Measurements from ENCODE around the gene DIPK1C. TPM values are rescaled to one million over a fixed set of nuclear protein-coding genes. Genes with fewer than 3 reads are reported as not detected.
"Not testable (repeated sequence)": the region's sequence is repeated elsewhere in the genome, so short reads cannot be mapped to it uniquely, and the experiment has no call there.

DIPK1C gene
- under 1 TPM; 0.26 to 0.37 (median 0.27) TPM for polyA plus RNA-seq (ENCODE audit: insufficient read length in 3 of 3)

DNA sequence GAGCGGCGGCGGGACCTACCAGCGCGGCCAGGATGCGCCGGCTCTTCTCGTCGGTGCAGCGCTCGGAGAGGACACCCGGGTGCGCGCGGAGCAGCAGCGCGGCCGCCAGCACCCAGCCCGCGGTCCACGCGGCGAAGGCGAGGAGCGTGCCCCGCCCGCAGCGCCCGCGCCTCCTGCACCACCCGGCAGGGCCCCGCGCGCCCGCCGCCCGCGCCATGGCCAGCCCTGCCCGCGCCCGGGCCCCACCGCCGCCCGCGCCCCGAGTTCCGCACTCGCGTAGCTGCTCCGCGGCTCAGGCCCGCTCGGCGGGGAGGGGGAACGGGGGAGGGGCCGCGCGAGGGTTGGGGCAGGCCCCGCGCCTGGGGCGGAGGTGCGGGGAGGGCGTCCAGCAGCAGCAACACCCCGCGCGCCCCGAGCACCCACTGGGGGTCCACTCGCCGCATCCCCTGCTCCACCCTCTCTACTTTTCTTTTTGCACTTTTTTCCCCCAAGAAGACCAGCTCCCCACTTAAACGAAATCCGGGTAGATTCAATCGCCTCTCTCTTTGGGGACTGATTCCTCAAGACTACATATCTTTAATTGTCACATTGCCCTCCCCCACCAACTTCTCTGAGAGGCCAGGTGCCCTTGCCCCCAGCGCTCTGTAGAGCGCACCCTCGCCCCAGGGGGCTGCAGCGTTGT is at the start of gene DIPK1C:
Gene DIPK1C, minus strand, starts transcription at position 266 of the 682 bp plus-strand sequence. Its CDS starts 49 bp downstream, at position 217.
- DNase-seq (ENCODE audit: low read depth in 3 of 3, low spot score in 2 of 3) = no peak

GRCh38 chr18:74506448-74507084 is 49.5 kb upstream of the DIPK1C start:
- no peak for DNase-seq (ENCODE audit: low read depth in 3 of 3, low spot score in 2 of 3)

DNA sequence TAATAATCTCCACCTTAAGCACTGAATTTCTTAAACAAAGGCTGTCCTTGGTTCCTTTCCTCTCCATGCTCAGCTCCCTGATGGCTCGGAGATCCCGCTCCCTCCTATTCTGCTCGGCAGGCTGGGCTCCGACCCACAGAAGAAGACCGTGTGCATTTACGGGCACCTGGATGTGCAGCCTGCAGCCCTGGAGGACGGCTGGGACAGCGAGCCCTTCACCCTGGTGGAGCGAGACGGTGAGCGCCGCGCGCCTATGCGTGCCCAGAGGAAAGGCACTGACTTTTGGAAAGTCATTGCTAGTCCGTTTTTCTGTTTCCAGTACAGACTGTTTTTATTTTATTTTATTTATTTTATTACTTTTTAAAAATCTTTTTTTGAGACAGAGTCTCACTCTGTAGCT is 48.7 kb upstream of the DIPK1C start:
- no peak for DNase-seq (ENCODE audit: low read depth in 3 of 3, low spot score in 2 of 3)

GRCh38 chr18:74503137-74503536 is 46.0 kb upstream of the DIPK1C start:
- no peak for DNase-seq (ENCODE audit: low read depth in 3 of 3, low spot score in 2 of 3)

DNA sequence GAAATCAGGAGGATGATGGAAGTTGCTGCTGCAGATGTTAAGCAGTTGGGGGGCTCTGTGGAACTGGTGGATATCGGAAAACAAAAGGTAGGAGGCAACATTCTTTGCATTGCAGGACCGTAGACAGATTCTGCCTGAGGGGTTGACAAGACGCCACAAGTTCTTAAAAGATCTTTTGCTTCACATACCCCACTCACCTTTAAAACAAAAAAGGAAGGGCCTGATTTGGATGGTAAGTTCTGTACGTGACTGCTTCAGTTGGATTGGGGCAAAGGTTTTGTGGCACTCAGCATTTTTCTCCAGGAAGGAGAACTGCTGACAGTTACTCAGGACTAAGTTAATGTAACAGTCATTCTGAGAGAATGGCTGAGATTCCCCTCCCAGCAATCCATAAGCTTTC is 44.3 kb upstream of the DIPK1C start:
- DNase-seq (ENCODE audit: low read depth in 3 of 3, low spot score in 2 of 3) = no peak

- DNase-seq (ENCODE audit: low read depth in 3 of 3, low spot score in 2 of 3) = not testable (repeated sequence)
Measured at GRCh38 chr18:74500774-74501173, 43.7 kb upstream of the DIPK1C start.

- DNase-seq (ENCODE audit: low read depth in 3 of 3, low spot score in 2 of 3) = no peak
Measured at GRCh38 chr18:74500372-74500771, 43.3 kb upstream of the DIPK1C start.

GRCh38 chr18:74499633-74500032 is 42.5 kb upstream of the DIPK1C start:
- no peak for DNase-seq (ENCODE audit: low read depth in 3 of 3, low spot score in 2 of 3)

GRCh38 chr18:74498712-74499627 is 41.9 kb upstream of the DIPK1C start:
- no peak for DNase-seq (ENCODE audit: low read depth in 3 of 3, low spot score in 2 of 3)

GRCh38 chr18:74497778-74498177 is 40.7 kb upstream of the DIPK1C start:
- no peak for DNase-seq (ENCODE audit: low read depth in 3 of 3, low spot score in 2 of 3)

- DNase-seq (ENCODE audit: low read depth in 3 of 3, low spot score in 2 of 3) = no peak
Measured at GRCh38 chr18:74497324-74497676, 40.2 kb upstream of the DIPK1C start.

- DNase-seq (ENCODE audit: low read depth in 3 of 3, low spot score in 2 of 3) = no peak
Measured at GRCh38 chr18:74496508-74497323, 39.6 kb upstream of the DIPK1C start.

DNA sequence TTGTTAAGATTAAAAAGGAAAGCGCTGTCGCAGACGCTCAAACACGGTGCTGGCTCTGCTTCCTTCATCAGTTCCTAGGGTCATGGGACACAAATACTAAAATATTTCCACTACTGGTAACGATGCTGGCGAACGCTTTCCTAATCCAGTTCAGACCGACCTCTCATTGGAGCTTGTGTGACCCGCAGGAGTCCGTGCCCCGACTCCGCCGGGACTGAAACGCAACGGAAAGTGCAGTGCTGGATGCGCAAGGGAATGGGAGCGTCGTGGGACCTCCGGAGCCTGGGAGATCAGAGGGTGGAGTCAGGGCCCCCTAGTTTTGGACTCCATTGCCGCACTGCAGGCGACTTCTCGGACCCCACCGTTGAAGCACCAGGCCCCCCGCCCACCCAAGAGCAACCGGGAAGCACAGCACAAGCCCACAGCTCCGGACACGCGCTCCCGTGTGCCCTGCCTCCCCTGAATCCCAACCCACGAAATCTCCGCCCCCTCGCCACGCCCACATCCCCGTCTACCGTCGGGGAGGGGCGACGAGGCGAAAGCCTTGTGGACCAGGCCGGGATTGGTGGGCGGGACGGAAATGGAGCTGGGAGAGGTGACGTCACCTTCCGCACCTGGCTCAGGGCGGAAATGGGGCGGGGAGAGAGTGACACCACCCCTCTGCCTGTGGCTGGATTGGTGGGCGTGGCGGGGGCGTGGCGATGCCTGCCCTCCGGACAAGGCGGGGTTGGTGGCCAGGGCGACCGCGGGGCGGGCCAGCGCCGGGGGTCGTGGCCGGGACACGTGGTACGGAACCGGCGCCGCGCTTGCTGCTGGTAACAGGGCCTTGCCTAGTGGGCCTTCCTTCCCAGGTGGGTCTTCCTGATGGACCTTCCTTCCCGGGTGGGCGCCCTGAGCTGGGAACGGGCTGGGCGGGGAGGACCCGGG is 38.7 kb upstream of the DIPK1C start, which contains the start of gene CNDP2:
Gene CNDP2, plus strand, starts transcription at position 783 of the 927 bp plus-strand sequence. CDS start 3,611 bp downstream, outside the sequence.
- peak; percentile 95 to 99 (median 98) for DNase-seq (ENCODE audit: low read depth in 3 of 3, low spot score in 2 of 3)

- no peak for DNase-seq (ENCODE audit: low read depth in 3 of 3, low spot score in 2 of 3)
Measured at GRCh38 chr18:74494514-74494913, 37.4 kb upstream of the DIPK1C start.

- DNase-seq (ENCODE audit: low read depth in 3 of 3, low spot score in 2 of 3) = no peak
Measured at GRCh38 chr18:74493689-74494088, 36.6 kb upstream of the DIPK1C start.

DNA sequence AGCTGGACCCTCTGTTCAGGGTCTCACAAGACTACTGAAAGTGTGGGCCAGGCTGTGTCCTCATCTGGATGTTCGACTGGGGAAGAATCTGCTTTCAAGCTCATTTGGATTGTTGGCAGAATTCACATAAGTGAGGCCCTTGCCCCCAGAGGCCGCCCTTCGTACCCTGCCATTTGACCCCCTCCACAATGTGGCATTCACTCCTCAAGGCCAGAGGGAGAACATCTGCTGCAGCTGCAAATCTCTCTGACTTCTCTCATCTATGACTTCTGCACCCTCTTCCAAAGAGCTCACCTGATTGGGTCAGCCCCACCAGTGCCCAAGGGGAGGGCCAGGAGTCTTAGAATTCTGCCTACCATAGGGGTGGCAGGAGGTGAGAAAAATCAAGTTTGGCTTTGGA is 35.2 kb upstream of the DIPK1C start:
- DNase-seq (ENCODE audit: low read depth in 3 of 3, low spot score in 2 of 3) = no peak

GRCh38 chr18:74489676-74490075 is 32.6 kb upstream of the DIPK1C start:
- no peak for DNase-seq (ENCODE audit: low read depth in 3 of 3, low spot score in 2 of 3)

- no peak for DNase-seq (ENCODE audit: low read depth in 3 of 3, low spot score in 2 of 3)
Measured at GRCh38 chr18:74488864-74489263, 31.8 kb upstream of the DIPK1C start.

GRCh38 chr18:74488354-74488753 is 31.2 kb upstream of the DIPK1C start:
- DNase-seq (ENCODE audit: low read depth in 3 of 3, low spot score in 2 of 3) = no peak

Measured in right renal cortex interstitium (tissue), 3 donors.